Fibroblast of lung (primary cell): ENCODE measurements around the gene COL6A2.

ENCODE experiments used
- CTCF ChIP-seq, 2 donors: IDR thresholded peaks in 1 of 2; conservative IDR thresholded peaks in 1 of 2; 1 replicate in 1 of 2; 2 replicates in 1 of 2; pipeline ENCODE4 v1.5.1; 2011 to 2012; ENCODE audit warnings: low read length in 2 of 2, control low read depth in 1 of 2, inconsistent platforms in 1 of 2, low read depth in 1 of 2, mild to moderate bottlenecking in 1 of 2
- EZH2 ChIP-seq: IDR thresholded peaks from 2 replicates; pipeline ENCODE4 v1.5.1; 2012; ENCODE audit warnings: low read length, control low read depth, mild to moderate bottlenecking; ENCODE audit errors: missing control alignments

- TF ChIP-seq EZH2: no peak
- TF ChIP-seq CTCF (conservative IDR thresholded peaks at IDR 0.05 in 1 of 2, IDR thresholded peaks at IDR 0.05 in 1 of 2; ENCODE audit: low read depth in 1 of 2, low read length in 2 of 2): no peak
Measured at GRCh38 chr21:46069166-46069565, 28.7 kb upstream of the COL6A2 start.
